HepG2 (cell line): ENCODE data around the gene COMMD9. TPM values are rescaled to one million over a fixed set of nuclear protein-coding genes. Genes with fewer than 3 reads are reported as not detected.

ENCODE experiments used
- ATAC-seq: fragments of 200-7000 bp; cut with Tn5 transposase; 3 replicates; pipeline ENCODE4 v1.9.1; 2020; ENCODE audit warnings: mild to moderate bottlenecking, moderate library complexity
- BruUV-seq: library from RNA; stranded (reverse); fragments of 400-500 nt; replicated peaks from 2 replicates; lab custom pipeline; 2021; lab: Mats Ljungman, UMichigan
- CTCF ChIA-PET: fragments of 300-600 bp; formaldehyde crosslinking; extraction: SDS; loops from one replicate; lab custom pipeline; 2021; ENCODE audit warnings: low total read pairs, inconsistent platforms, low intra/inter-chr PET ratio; lab: Yijun Ruan, JAX
- POLR2A ChIA-PET: fragments of 350-600 bp; sonication (Branson Sonifier 250); formaldehyde crosslinking; loops from one replicate; lab custom pipeline; 2020; ENCODE audit warnings: antibody characterized with exemption, inconsistent platforms; lab: Yijun Ruan, JAX
- DNase-seq: peaks from one replicate; pipeline ENCODE4 v3.0.0-alpha.2; 2015; ENCODE audit warnings: low spot score
- FAIRE-seq: peaks from 3 replicates; lab custom pipeline; 2011; peaks lifted over from hg19 to GRCh38; lab: Jason Lieb, UNC
- H2AFZ ChIP-seq: one replicate; pipeline ENCODE4 v1.6.1; 2011; ENCODE audit warnings: low read length, inconsistent platforms
- H3K27ac ChIP-seq: fragments of 300-600 bp; 3 replicates; pipeline ENCODE4 v1.8.0; 2011; ENCODE audit warnings: mixed run types, mild to moderate bottlenecking, mixed read lengths, low read length, inconsistent platforms; ENCODE audit not compliant: insufficient read depth; ENCODE audit errors: extremely low read length
- H3K27me3 ChIP-seq, 2 experiments: fragments of 200-600 bp in 1 of 2; 2 replicates in 1 of 2; 3 replicates in 1 of 2; pipeline versions ENCODE4 v1.6.0 to v1.8.0; 2011; ENCODE audit warnings: low read length in 2 of 2, mild to moderate bottlenecking in 2 of 2, moderate library complexity in 2 of 2, inconsistent platforms in 1 of 2; ENCODE audit not compliant: insufficient read depth in 2 of 2, control insufficient read depth in 1 of 2
- H3K36me3 ChIP-seq, 2 experiments: fragments of 200-600 bp in 1 of 2; replicated peaks in 1 of 2; 2 replicates in 1 of 2; 3 replicates in 1 of 2; pipeline versions ENCODE4 v1.5.1 to v1.8.0; 2011; ENCODE audit warnings: low read length in 2 of 2, inconsistent platforms in 1 of 2; ENCODE audit not compliant: insufficient read depth in 2 of 2, control insufficient read depth in 1 of 2
- H3K4me1 ChIP-seq: 2 replicates; pipeline ENCODE4 v1.5.1; 2012; ENCODE audit warnings: low read length, inconsistent platforms; ENCODE audit not compliant: insufficient read depth
- H3K4me2 ChIP-seq: 2 replicates; pipeline ENCODE4 v1.6.0; 2011; ENCODE audit warnings: low read depth, low read length, inconsistent platforms
- H3K4me3 ChIP-seq, 3 experiments: fragments of 200-600 bp in 1 of 3; sonication (generic), shearing (Covaris generic) in 1 of 3; replicated peaks in 1 of 3; 2 replicates each; pipeline ENCODE4 v1.5.1; 2011 to 2016; ENCODE audit warnings: low read length in 3 of 3, inconsistent platforms in 2 of 3, low read depth in 2 of 3, mild to moderate bottlenecking in 2 of 3, control low read depth in 1 of 3, mixed read lengths in 1 of 3; ENCODE audit not compliant: insufficient read depth in 1 of 3
- H3K79me2 ChIP-seq: one replicate; pipeline ENCODE4 v1.6.1; 2011; ENCODE audit warnings: low read length, inconsistent platforms; ENCODE audit not compliant: insufficient read depth
- H3K9ac ChIP-seq: 2 replicates; pipeline ENCODE4 v1.6.0; 2011; ENCODE audit warnings: mild to moderate bottlenecking, low read depth, low read length, inconsistent platforms; ENCODE audit not compliant: insufficient read depth
- H3K9me3 ChIP-seq: 2 replicates; pipeline ENCODE4 v1.5.1; 2012; ENCODE audit warnings: mild to moderate bottlenecking, low read length
- H4K20me1 ChIP-seq: 2 replicates; pipeline ENCODE4 v1.6.0; 2011; ENCODE audit warnings: inconsistent platforms, mild to moderate bottlenecking, low read length, moderate library complexity; ENCODE audit not compliant: insufficient read depth
- HNRNPH1 ChIP-seq: fragments of 200-400 bp; formaldehyde crosslinking; optimal IDR thresholded peaks from 2 replicates; pipeline ENCODE3; 2017; ENCODE audit warnings: mild to moderate bottlenecking, low read depth, low read length
- MXI1 ChIP-seq: IDR thresholded peaks from 3 replicates; pipeline ENCODE4 v1.6.1; 2012; ENCODE audit warnings: low read depth, low read length, inconsistent platforms, borderline replicate concordance
- SNAPC5 ChIP-seq: sonication (generic); formaldehyde crosslinking; IDR thresholded peaks from 2 replicates; pipeline ENCODE4 v1.8.1; 2023; ENCODE audit warnings: mild to moderate bottlenecking, missing genetic modification reagents, borderline replicate concordance
- SUZ12 ChIP-seq: fragments of 150-350 bp; IDR thresholded peaks from 2 replicates; pipeline ENCODE4 v1.6.1; 2014; ENCODE audit warnings: low read depth, low read length
- ZNF180 ChIP-seq: sonication (generic); formaldehyde crosslinking; IDR thresholded peaks from 2 replicates; pipeline ENCODE4 v1.4.0; 2020; ENCODE audit warnings: low read depth, missing genetic modification reagents, borderline replicate concordance
- ZNF501 ChIP-seq: sonication (generic); formaldehyde crosslinking; IDR thresholded peaks from 2 replicates; pipeline ENCODE4 v1.5.1; 2020; ENCODE audit warnings: mild to moderate bottlenecking, moderate library complexity, missing genetic modification reagents
- ZNF564 ChIP-seq: sonication (generic); formaldehyde crosslinking; IDR thresholded peaks from 2 replicates; pipeline ENCODE4 v1.8.1; 2023; ENCODE audit warnings: mild to moderate bottlenecking, missing genetic modification reagents
- ZXDC ChIP-seq: sonication (generic); formaldehyde crosslinking; IDR thresholded peaks from 2 replicates; pipeline ENCODE4 v1.5.0; 2020; ENCODE audit warnings: mild to moderate bottlenecking, missing genetic modification reagents
- WGBS: methylation state at CpG from one replicate; pipeline ENCODE4 v1.1.6; 2017; ENCODE audit warnings: low lambda C conversion rate; 5-methylcytosine and 5-hydroxymethylcytosine counted together
- in situ Hi-C: cut with HindIII; loops from 2 replicates; pipeline ENCODE4 v1.10.0; 2017; ENCODE audit warnings: low pct_unique_long_range_greater_than_20kb; ENCODE audit not compliant: extremely low pct_ligation_motif_present
- intact Hi-C: fragments of 100-400 bp; cut with micrococcal nuclease; formaldehyde crosslinking; loops from one replicate; pipeline ENCODE4 v1.10.0; 2022; ENCODE audit not compliant: unreplicated experiment
- polyA plus RNA-seq, 8 experiments: library from polyadenylated mRNA; depleted of rRNA in 3 of 8; stranded (reverse) in 7 of 8; unstranded in 1 of 8; fragments of >200 nt; fragmentation: Illumina TruSeq in 4 of 8; extraction: Trizol in 4 of 8; gene quantifications; 2 replicates each; pipeline versions ENCODE4 v1.2.1 to v1.2.3, GENCODE V29; 2011 to 2016; ENCODE audit warnings: low read depth in 4 of 8, missing spikeins in 1 of 8, mixed read lengths in 1 of 8; ENCODE audit not compliant: insufficient read depth in 1 of 8
- total RNA-seq, 5 experiments: library from RNA; depleted of rRNA; stranded (reverse); fragments of >200 nt; fragmentation: Illumina TruSeq; extraction: Trizol; gene quantifications; 2 replicates each; pipeline ENCODE4 v1.2.3, GENCODE V29; 2016; ENCODE audit warnings: low read depth in 1 of 5

Gene COMMD9
- total and polyA plus RNA-seq, 2 of the 13 experiments (the other 11 are each of a cell fraction or from before 2014, with no cell fraction given) = 47.3 to 76.7 TPM

- DNase-seq (no peak), ATAC-seq (no peak), FAIRE-seq (no peak)
- Histone ChIP-seq H4K20me1 (no peaks in the 10 kb centered on the region; the same call in 1 of the 2 replicates), H3K4me3 (no peak overlapping the region), H3K4me1 (no peaks in the 10 kb centered on the region), H3K4me2 (no peak overlapping the region), H3K27ac (no peak overlapping the region), H3K9ac (no peak overlapping the region), H2AFZ (no peak overlapping the region), H3K9me3 (no peaks in the 10 kb centered on the region), H3K27me3 (no peaks in the 10 kb centered on the region), H3K79me2 (peaks cover 8% of the 10 kb centered on the region), H3K36me3 (peaks cover 3 to 5% of the 10 kb centered on the region in 2 experiments; a peak in 2 of 5 replicates)
- 96% methylated on average over 4 of the region's 4 CpGs for WGBS
- CTCF ChIA-PET = no interaction called here
- POLR2A ChIA-PET = no interaction called here
- in situ Hi-C loops (no loop called here), intact Hi-C loops (no loop called here)
- no TSS peak for BruUV-seq
- no peak for TF ChIP-seq MXI1
- no peak for TF ChIP-seq ZNF180
- TF ChIP-seq ZXDC (CRISPR knock-in tag) = no peak
- TF ChIP-seq SNAPC5 (CRISPR knock-in tag) = no peak
- TF ChIP-seq ZNF564 (CRISPR knock-in tag) = no peak
- no peak for TF ChIP-seq HNRNPH1
- no peak for TF ChIP-seq ZNF501 (CRISPR knock-in tag)
- TF ChIP-seq SUZ12 = no peak
Observed at GRCh38 chr11:36281850-36282249, 7.4 kb downstream of the COMMD9 start.
